Nephron progenitor cell (in vitro differentiated cells): ENCODE measurements around the gene NELFB.

Source experiments
- DNase-seq: peaks from one replicate; pipeline ENCODE4 v3.0.0; 2021
- H3K27ac Mint-ChIP-seq: 2 replicates; pipeline ENCODE4 v1.8.0; 2021; ENCODE audit warnings: mild to moderate bottlenecking, moderate library complexity, mixed read lengths
- H3K27me3 Mint-ChIP-seq: 2 replicates; pipeline ENCODE4 v1.8.0; 2021; ENCODE audit warnings: mild to moderate bottlenecking, low read depth, mixed read lengths; ENCODE audit not compliant: poor library complexity
- H3K36me3 Mint-ChIP-seq: 2 replicates; pipeline ENCODE4 v1.8.0; 2021; ENCODE audit warnings: low read depth, mixed read lengths
- H3K4me1 Mint-ChIP-seq: 2 replicates; pipeline ENCODE4 v1.8.0; 2021; ENCODE audit warnings: mixed read lengths
- H3K4me3 Mint-ChIP-seq: 2 replicates; pipeline ENCODE4 v1.8.0; 2021; ENCODE audit warnings: mild to moderate bottlenecking, moderate library complexity, mixed read lengths
- H3K9me3 Mint-ChIP-seq: 2 replicates; pipeline ENCODE4 v1.8.0; 2021; ENCODE audit warnings: mild to moderate bottlenecking, moderate library complexity, mixed read lengths
- TF ChIP-seq, protein P1 (sequence below): fragments of 200-600 bp; sonication (generic); IDR thresholded peaks from 2 replicates; pipeline ENCODE4 v1.5.0; 2021; ENCODE audit warnings: antibody characterized with exemption

Gene NELFB

DNA sequence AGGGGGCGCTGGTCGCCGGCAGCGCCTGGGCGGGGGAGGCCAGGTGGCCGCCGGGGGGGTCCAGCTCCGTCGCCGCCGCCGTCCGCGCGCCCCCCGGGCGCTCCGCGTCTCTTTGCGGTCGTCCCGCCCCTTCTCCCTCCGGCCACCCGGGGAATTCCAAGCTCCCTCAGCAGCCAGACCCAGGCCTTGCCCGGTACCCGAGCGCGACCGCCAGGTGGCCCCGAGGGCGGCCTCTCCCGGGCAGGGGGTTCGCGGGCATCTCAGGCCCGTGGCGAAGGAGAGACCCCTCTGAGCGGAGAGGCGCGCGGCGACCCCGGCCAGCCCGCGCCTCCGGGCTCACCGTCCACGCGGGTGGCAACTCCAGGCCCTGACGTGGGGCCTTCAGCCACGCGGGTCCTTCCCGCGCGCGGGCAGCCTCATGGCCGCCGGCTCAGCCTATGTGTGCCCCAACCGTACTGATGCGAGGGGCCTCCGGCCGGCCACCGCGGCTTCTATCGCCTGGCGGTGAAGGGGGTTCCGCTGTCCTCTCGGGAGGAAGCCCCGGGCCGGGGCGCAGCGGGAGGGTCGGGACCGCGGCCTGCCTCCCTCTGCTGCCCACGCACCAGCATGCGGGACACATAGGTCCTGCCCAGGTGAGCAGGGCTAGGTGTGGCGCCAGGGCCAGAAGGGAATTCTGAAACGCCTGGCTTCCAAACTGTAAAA, 47.5 kb downstream of the NELFB start:
- Mint-ChIP-seq H3K27me3 (peaks cover 13% of the 10 kb centered on the region), H3K27ac (no peak overlapping the region), H3K36me3 (no peaks in the 10 kb centered on the region), H3K4me3 (peak overlapping the region; percentile 67), H3K9me3 (no peaks in the 10 kb centered on the region), H3K4me1 (peaks cover 58% of the 10 kb centered on the region)
- TF ChIP-seq, protein P1, sequence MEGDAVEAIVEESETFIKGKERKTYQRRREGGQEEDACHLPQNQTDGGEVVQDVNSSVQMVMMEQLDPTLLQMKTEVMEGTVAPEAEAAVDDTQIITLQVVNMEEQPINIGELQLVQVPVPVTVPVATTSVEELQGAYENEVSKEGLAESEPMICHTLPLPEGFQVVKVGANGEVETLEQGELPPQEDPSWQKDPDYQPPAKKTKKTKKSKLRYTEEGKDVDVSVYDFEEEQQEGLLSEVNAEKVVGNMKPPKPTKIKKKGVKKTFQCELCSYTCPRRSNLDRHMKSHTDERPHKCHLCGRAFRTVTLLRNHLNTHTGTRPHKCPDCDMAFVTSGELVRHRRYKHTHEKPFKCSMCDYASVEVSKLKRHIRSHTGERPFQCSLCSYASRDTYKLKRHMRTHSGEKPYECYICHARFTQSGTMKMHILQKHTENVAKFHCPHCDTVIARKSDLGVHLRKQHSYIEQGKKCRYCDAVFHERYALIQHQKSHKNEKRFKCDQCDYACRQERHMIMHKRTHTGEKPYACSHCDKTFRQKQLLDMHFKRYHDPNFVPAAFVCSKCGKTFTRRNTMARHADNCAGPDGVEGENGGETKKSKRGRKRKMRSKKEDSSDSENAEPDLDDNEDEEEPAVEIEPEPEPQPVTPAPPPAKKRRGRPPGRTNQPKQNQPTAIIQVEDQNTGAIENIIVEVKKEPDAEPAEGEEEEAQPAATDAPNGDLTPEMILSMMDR, result peak; percentile 49
- no peak for DNase-seq

DNA sequence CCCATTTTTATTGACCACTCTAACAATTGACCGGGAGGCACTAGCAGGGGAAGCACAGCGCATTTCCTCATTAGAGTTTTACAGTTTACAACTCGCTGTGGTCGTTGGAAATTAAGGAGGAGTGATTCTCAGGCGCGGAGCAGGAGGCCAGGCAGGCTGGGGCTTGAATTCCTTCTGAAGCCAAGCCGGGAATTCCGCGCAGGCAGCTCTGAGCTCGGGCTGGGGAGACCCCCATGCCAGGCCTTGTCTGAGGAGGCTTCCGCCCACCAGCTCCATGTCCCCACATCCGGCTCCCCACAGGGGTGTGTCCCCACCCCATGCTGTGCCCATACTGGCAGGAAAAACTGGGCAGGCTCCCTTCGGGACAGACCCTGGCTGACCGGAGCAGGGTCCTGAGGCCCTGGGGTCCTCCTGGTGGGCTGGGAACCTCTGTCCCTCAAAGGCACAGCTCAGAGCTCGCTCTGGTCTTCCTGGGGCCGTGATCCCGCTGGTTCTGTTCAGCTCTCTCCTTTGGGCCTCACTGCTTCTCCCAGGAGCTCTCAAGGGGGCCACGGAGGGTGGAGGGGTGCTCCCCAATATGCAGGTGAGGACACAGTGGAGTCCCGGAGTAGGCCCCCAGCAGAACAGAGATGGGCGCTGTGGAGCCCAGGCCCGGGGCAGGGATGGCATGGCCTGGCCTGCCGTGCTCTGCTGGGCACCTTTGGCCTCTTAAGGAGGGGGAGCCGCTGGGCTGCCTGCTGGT, 48.2 kb downstream of the NELFB start:
- H3K4me3 Mint-ChIP-seq, result peak overlapping the region; percentile 67
- H3K27me3 Mint-ChIP-seq, result peaks cover 8% of the 10 kb centered on the region
- TF ChIP-seq, protein P1, result no peak
- peaks cover 66% of the 10 kb centered on the region for H3K4me1 Mint-ChIP-seq
- DNase-seq, result no peak
- no peaks in the 10 kb centered on the region for H3K36me3 Mint-ChIP-seq
- no peaks in the 10 kb centered on the region for H3K9me3 Mint-ChIP-seq
- no peak overlapping the region for H3K27ac Mint-ChIP-seq

DNA sequence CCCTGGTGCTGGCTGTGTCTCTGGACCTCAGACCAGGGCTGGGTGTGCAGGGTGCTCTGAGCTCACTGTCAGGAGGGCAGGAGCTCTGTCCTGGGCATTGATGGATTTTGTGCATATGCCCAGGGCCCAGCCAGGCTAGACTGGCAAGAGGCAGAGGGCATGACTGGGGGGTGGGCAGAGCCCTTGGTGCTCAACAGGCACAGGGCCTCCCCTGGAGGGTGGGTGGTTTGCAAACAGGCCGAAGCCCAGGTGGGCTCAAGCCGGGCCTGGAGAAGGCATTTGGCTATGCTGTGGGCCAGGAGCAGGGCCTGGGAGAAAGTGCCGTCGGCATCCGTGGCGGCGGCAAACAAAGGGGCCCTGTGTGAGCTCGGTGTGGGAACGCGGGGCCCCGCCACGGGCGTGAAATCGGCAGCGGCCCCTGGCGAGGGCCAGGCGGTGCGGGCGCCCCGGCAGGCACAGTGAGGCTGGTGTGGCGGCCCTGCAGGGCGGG, 48.8 kb downstream of the NELFB start:
- H3K27me3 Mint-ChIP-seq, result peaks cover 7% of the 10 kb centered on the region
- no peak for DNase-seq
- H3K9me3 Mint-ChIP-seq, result no peaks in the 10 kb centered on the region
- TF ChIP-seq, protein P1, result no peak
- H3K4me1 Mint-ChIP-seq, result peaks cover 66% of the 10 kb centered on the region
- no peaks in the 10 kb centered on the region for H3K36me3 Mint-ChIP-seq
- H3K4me3 Mint-ChIP-seq, result peak overlapping the region; percentile 34
- H3K27ac Mint-ChIP-seq, result no peak overlapping the region

DNA sequence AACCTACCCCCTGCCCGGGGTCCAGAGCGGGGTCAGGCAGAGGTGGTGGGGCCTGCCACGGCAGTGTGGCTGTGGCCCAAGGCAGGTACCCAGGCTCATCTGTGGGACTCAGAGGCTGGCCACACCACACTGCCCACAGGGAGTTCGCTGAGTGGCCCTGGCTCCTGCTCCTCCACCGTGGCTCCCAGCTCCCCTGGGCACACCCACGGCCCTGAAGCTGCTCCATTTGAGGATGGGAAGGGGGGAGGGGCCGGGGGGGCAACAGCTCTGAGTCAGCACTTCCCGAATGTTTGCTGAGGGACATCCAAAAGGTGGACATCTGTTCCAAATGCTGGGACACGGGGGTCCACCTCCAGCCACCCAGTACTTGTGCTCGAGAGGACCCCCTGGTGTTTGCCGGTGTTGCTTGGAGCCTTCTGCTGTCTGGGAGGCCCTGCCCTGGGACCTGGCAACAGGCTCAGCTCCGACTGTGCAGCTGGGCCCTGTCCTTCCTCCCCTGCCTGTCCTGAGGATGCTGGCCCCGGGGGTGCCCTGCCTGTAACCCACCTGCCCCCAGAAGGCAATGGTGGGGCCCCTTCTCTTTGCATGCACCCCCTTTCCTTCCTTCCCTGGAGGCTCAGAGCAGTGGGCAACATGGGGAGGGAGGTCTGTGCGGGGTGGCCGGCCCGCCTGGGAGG, 49.4 kb downstream of the NELFB start:
- H3K36me3 Mint-ChIP-seq, result no peaks in the 10 kb centered on the region
- H3K4me1 Mint-ChIP-seq, result peaks cover 61% of the 10 kb centered on the region
- peak; percentile 42 for DNase-seq
- TF ChIP-seq, protein P1, result no peak
- H3K27ac Mint-ChIP-seq, result peak overlapping the region; percentile 93
- H3K27me3 Mint-ChIP-seq, result peaks cover 4% of the 10 kb centered on the region
- H3K4me3 Mint-ChIP-seq, result no peak overlapping the region
- no peaks in the 10 kb centered on the region for H3K9me3 Mint-ChIP-seq

DNA sequence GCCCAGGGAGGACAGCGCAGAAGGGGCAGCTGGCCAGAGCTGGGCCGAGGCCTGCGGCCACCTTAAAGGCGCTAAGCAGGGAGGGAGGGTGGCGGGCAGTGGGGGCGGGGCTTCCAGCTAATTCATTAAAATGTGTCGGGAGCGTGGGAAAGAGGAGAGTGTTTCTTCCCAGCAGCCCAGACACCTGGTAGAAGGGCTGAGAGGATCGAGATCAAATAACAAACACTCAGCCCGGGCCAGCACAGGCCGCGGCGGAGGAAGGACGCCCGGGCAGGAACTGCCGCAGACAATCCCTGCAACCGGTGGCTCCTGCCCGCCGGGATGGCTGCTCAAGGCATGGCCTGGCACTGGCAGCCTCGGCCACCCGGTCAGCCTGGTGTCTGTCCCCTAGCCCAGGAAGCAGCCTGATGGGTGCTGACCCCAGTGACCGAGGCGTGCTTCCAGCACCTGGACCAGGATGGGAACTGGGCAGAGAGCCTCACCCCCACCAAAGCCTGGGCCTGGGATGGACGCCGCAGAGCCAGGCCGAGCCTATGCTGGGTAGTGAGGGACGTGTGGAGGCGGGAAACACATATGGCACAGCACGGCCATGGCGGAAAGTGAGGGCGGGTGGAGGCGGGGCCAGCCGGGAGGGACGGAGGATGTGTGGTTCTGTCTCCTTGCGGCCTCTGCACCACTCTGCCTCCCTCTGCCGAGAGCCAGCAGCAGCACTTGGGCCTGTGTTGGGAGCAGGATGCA, 50.1 kb downstream of the NELFB start:
- H3K27me3 Mint-ChIP-seq, result no peaks in the 10 kb centered on the region
- H3K4me1 Mint-ChIP-seq, result peaks cover 55% of the 10 kb centered on the region
- DNase-seq, result peak; percentile 90

More for the DNA sequence above, 50.1 kb downstream of the NELFB start:
- Mint-ChIP-seq H3K27ac (peak overlapping the region; percentile 93), H3K9me3 (no peaks in the 10 kb centered on the region), H3K36me3 (no peaks in the 10 kb centered on the region), H3K4me3 (peak overlapping the region; percentile 8)
- TF ChIP-seq, protein P1, result no peak
